ENCODE data around the gene NEK9.

Gene NEK9

GRCh38 chr14:75046275-75046674, 80.6 kb downstream of the NEK9 start:
- no peak overlapping the region for H3K4me3 ChIP-seq (ENCODE audit: low read depth, low read length)
- no peak for TF ChIP-seq CTCF (IDR thresholded peaks at IDR 0.05; ENCODE audit: low read depth, low read length, missing control alignments)
- DNase-seq (ENCODE audit: low read depth) = no peak

- no peak for TF ChIP-seq CTCF (IDR thresholded peaks at IDR 0.05; ENCODE audit: low read depth, low read length, missing control alignments)
- no peak for DNase-seq (ENCODE audit: low read depth)
- no peak overlapping the region for H3K4me3 ChIP-seq (ENCODE audit: low read depth, low read length)
These were observed 82.1 kb downstream of the NEK9 start for GRCh38 chr14:75044752-75045151.

- no peak for TF ChIP-seq CTCF (IDR thresholded peaks at IDR 0.05; ENCODE audit: low read depth, low read length, missing control alignments)
- H3K4me3 ChIP-seq (ENCODE audit: low read depth, low read length) = no peak overlapping the region
- no peak for DNase-seq (ENCODE audit: low read depth)
These were observed 82.5 kb downstream of the NEK9 start for GRCh38 chr14:75044322-75044721.

GRCh38 chr14:75042035-75042434, 84.8 kb downstream of the NEK9 start:
- no peak for TF ChIP-seq CTCF (IDR thresholded peaks at IDR 0.05; ENCODE audit: low read depth, low read length, missing control alignments)
- no peak overlapping the region for H3K4me3 ChIP-seq (ENCODE audit: low read depth, low read length)
- no peak for DNase-seq (ENCODE audit: low read depth)

GRCh38 chr14:75041613-75042012, 85.2 kb downstream of the NEK9 start:
- DNase-seq (ENCODE audit: low read depth) = no peak
- no peak overlapping the region for H3K4me3 ChIP-seq (ENCODE audit: low read depth, low read length)
- TF ChIP-seq CTCF (IDR thresholded peaks at IDR 0.05; ENCODE audit: low read depth, low read length, missing control alignments) = no peak

- no peak for TF ChIP-seq CTCF (IDR thresholded peaks at IDR 0.05; ENCODE audit: low read depth, low read length, missing control alignments)
These were observed 85.9 kb downstream of the NEK9 start for GRCh38 chr14:75040959-75041358.

GRCh38 chr14:75040507-75040906, 86.3 kb downstream of the NEK9 start:
- no peak for DNase-seq (ENCODE audit: low read depth)
- no peak for TF ChIP-seq CTCF (IDR thresholded peaks at IDR 0.05; ENCODE audit: low read depth, low read length, missing control alignments)
- H3K4me3 ChIP-seq (ENCODE audit: low read depth, low read length) = no peak overlapping the region

More at GRCh38 chr14:75040959-75041358, 85.9 kb downstream of the NEK9 start:
- H3K4me3 ChIP-seq (ENCODE audit: low read depth, low read length) = no peak overlapping the region
- no peak for DNase-seq (ENCODE audit: low read depth)

All from GM12864 (cell line).